Measurements from ENCODE around the gene SLC6A18.

The SLC6A18 gene

DNA sequence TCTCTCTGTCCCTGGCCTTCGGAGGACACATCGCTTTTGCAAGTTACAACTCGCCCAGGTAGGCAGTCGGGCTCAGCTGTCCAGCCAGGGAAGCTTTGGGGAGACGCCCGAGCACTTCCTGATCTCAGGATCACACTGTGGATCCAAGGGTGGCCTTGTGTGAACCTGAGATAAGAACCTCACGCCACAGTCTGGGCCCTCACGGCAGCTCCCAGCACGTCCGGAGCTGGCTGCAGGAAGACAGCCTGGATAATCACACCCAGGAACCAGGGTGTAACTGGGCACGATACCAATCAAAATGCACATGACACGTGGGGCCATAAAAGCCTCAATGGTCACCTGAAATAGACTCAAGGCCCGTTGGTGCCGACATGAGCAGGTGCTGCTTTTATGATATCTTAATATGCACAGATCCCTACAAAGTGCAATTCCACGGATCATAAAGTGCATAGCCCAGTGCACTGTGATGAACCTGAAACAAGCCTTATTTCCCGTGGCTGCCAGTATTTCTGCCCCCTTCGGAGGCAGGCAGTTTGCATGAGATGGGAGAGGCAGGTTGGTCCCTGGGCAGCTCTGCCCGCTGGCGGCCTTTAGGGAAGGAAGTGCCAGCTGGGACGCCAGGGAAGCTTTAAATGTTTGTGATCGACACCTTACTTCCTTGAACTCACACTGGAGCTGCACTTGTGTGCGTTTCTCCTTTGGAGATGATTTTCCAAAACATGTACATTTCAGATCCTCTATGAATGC lies 14.5 kb downstream of the SLC6A18 start:
- DNase-seq = no peak

DNA sequence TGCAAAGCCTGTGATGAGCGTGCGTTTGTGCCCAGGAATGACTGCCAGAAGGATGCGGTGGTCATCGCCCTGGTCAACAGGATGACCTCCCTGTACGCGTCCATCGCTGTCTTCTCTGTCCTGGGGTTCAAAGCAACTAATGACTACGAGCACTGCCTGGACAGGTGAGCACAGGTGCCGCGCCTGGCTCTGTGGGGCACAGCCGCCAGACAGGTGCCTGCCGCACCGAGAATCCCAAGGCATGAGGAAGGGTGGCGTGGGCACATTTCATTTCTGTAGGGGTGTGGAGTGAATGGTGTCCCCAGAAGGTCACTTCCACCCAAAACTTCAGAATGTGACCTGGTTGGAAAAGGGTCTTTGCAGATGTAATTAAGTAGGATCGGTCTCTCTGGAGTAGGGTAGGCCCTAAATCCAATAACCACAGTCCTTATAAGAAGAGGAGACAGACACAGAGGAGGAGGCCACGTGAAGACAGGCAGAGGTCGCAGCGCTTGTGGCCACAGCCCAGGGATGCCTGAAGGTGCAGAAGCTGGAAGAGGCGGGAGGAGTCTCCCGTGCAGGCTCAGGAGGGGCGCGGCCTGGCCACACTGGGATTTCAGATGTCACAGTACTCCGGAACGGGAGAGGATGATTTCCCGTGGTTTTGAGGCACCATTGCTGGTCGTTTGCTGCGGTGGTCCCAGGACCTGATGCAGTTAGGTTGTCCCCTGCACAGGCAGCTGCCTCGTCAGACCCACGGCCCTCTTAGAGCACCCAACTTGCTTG lies 15.5 kb downstream of the SLC6A18 start:
- no peak for DNase-seq

DNA sequence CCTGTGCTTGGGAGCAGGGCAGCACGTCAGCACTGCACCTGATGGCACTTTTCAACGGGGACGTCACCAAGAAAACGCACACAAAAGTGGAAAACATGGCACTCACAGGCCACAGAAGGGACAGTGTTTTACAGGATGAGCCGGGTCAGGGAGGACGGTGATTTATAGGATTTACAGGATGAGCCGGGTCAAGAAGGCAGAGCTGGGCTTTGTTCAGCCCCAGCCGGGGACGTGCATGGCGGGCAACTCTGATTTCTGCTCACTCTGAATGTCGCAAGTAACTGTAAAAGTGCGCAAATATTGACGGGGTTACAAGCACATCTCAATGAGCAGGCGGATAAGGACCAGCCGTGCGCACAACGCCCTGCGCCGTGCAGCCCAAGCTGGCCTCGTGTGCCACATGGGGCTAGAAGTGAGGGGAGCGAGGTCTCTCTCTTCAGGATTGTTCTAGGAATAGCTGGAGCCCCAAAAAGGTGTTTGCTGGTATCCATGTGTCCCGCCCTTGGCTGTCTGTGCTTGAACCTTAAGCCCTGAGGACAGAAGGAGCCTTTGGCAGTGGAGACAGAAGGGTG lies 16.4 kb downstream of the SLC6A18 start:
- no peak for DNase-seq

- no peak for DNase-seq
Measured at GRCh38 chr5:1242733-1243486, 17.7 kb downstream of the SLC6A18 start.

DNA sequence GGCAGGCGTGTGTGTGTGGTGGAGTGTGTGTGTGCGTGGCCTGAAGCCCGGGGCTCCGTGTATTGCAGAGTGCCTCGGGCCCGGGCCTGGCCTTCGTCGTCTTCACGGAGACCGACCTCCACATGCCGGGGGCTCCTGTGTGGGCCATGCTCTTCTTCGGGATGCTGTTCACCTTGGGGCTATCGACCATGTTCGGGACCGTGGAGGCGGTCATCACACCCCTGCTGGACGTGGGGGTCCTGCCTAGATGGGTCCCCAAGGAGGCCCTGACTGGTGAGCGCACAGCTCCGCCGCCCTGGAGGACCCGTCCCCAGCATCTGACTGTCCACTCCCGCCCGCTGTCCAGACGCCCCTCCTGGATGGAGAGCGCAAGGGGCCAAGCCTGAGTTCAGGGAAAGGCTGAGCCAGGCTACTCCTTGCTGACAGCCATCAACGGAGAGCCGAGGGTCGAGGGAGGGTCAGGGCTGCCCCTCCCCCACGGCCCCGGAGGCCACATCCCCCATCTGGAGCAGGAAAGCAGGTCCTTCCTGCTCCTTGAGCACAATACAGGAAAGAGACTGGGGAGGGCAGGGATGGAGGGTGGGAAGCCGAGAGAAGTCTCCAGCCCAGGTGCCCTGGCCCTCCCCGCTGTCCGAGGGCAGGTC lies 18.4 kb downstream of the SLC6A18 start:
- no peak for DNase-seq

DNA sequence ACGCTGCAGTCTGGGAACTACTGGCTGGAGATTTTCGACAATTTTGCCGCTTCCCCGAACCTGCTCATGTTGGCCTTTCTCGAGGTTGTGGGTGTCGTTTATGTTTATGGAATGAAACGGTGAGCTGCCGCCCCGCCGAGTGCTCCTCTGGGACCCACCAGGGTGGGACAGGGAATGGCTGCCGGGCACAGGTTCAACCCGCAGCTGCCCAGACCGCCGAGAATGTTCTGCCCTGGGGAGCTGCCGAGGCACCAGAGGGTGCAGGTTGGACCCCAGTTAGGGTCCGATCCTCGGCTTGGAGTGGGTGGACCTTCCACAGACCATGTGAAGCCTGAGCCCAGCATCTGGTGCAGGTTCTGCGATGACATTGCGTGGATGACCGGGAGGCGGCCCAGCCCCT lies 19.1 kb downstream of the SLC6A18 start:
- DNase-seq = no peak

DNA sequence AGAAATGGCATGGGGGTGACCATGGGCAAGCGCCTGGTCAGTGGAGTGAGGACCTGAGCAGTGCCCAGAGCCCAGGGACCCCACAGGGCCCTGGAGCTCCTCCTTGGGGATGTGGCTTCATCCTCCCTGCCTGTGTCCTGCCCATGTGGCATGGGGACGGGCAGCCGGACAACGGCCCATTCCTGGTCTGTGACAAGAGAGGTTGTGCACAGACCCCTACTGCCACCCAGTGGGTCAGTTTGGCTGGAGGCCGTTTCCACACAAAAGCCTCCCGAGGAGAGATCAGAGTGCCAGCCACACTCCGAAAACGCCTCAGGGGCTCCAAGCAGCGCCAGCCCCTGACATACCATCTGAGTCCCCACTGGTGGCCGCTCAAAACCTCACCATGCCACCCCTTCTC lies 19.8 kb downstream of the SLC6A18 start:
- no peak for DNase-seq

DNA sequence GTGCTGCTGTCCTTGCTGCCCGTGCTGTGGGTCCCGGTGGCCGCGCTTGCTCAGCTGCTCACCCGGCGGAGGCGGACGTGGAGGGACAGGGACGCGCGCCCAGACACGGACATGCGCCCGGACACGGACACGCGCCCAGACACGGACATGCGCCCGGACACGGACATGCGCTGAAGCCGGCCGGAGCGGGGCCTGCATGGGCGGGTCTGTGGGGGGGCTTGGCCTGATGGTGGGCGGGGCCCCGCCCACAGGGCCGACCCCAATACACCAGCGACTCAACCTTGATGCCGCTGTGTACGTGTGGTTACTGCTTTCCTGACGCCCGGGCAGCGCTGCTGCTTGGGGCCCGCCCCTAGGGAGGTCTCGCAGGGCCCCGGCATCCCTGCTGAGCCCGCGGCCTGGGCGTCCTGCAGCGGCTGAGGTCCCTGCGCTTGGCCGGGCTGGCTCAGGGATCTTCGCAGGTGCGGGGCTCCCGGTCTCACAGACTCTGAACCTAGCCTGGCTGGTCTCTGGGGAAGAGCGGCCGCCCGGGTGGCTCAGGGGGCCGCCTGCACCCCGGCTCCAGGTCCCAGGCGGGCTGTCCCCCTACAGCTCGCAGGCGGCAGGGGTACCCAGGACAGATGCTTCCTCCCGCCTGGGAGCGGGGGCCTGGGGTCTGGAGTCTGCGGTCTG lies 20.9 kb downstream of the SLC6A18 start:
- DNase-seq = no peak

- DNase-seq = peak; percentile 1
Measured at GRCh38 chr5:1246711-1247431, 21.7 kb downstream of the SLC6A18 start.

DNA sequence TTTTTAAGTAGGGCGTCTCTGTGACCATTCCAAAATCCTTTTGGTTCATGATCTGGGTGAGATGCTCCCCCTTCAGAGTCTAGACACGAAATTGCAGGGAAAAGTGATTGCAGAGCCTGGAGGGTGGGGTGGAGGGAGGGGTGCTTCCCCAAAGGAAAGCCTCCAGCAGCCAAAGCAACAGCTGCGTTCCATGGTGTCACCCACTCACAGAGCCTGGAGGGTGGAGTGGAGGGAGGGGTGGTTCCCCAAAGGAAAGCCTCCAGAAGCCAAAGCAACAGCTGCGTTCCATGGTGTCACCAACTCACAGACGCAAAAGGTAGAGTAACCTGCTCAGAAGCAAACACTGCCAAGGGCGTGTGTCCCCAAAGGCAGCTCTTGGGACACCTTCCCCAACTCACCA lies 22.6 kb downstream of the SLC6A18 start:
- no peak for DNase-seq

DNA sequence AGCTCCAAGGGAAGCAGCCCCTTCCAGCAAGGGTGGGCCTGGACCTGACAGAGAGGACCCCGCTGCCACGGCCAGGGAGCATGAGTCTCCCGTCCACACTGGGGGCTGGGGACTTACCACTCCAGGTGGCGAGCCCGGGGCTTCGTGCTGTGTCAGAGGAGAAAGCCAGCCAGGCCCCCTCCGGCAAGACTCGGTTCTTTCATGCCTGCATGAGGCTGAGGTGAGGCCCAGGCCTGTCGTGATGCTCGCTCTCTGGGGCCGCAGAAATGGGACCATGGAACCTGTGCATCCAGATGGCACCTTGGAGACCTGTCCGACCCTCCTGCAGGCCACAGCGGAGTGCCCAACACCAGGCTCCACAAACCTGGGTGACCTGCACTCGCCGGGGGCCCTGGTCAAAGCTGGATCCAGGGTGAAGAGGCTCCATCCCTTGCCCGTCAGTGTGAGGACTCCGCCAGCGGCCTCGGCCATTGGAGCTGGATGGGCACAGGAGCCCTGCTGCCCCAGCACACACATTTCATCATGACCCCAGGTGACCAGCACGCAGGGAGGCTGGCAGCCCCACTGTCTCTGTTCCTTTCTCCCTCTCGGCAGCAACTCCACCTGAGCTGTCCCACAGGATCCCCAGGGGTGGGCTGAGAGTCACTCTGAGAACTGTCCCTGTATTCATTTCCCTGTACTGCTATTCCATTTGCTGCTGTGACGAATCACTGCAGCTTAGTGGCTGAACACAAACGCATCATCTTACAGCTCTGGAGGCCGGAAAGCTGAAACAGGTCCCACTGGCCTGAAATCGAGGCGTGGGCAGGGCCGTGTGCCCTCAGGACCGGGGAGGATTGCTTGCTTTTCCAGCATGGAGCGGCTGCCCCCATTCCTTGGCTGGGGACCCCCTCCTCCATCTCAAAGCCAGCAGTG lies 24.4 kb downstream of the SLC6A18 start:
- no peak for DNase-seq

GRCh38 chr5:1251678-1252580 lies 26.7 kb downstream of the SLC6A18 start:
- no peak for DNase-seq

DNA sequence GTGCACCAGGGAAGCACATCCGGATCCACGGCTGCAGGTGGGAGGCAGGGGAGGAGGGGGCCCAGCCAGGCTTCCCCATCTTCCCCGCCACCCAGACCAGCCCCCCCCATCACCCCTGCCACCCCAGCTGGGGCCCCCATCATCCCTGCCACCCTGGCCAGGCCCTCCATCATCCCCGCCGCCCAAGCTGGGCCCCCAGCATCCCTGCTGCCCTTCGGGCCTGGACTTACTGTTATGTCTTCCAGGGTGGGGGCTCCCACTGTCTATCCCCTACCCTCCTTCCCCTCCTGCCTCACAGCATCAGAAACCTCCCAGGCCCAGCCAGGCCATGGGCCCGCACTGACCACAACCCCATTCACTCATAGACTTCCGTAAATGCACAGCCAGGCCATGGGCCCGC lies 27.5 kb downstream of the SLC6A18 start:
- no peak for DNase-seq

DNA sequence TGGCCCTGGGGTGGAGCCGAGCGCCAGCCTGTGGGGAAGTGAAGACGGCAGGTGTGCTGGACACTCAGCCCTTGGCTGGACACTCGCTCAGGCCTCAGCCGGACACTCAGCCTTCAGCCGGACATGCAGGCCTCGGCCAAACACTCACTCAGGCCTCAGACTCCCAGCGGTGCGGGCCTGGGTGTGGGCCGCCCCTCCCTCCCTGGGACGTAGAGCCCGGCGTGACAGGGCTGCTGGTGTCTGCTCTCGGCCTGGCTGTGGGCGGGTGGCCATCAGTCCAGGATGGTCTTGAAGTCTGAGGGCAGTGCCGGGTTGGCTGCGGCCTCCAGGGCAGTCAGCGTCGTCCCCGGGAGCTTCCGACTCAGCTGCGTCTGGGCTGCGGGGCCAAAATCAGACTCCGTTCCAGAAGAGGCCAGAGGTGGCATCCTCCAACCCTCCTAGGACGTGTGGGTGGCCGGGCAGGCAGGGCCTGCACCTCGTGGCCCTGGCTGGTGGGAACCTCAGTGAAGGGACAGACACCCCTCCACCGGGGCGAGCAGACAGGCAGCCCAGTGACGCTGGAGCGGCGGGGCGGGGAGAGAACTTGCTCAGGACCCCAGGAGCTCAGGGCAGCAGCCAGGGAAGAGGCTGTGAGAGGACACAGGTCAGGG lies 28.4 kb downstream of the SLC6A18 start:
- no peak for DNase-seq

- DNase-seq = no peak
Measured at GRCh38 chr5:1254196-1254595, 29.0 kb downstream of the SLC6A18 start.

- no peak for DNase-seq
Measured at GRCh38 chr5:1255081-1255561, 29.9 kb downstream of the SLC6A18 start.

DNA sequence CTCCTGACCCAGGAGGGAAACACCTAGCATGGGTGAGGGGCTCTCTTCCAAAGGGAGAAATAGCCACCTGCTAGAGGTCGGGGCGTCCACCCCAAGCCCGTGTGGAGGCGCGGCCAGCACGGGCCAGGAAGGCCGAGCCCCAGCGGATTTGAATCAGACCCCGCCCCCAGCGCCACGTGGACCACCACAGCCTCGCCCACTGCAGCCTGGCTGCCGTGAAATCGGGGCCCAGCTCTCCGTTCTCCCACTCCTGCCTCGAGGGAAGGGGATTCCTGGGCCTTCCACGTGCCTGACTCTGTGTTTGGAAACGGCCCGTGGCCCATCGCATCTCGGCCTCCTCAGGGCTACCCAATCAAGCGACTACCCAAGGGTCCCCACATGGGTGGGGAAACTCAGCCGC lies 31.6 kb downstream of the SLC6A18 start:
- no peak for DNase-seq

DNA sequence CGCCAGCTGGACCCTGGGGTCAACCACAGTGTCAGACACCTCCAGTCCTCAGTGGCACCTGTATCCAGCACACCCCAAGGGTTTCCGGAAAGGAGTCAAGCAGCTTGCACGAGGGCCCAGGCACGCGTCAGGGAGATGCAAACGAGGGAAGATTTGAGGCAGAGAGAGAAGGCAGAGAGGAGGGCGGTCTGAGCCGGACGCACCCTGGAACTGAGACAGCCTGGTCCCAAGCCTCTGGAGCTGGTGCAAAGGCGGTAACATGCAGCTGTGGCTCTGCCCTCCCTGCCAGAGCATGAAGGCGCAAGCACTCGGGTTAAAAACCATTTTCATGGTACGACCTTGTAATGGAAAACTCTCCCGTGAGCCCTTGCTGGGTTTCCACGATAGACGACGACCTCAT lies 32.2 kb downstream of the SLC6A18 start:
- no peak for DNase-seq

DNA sequence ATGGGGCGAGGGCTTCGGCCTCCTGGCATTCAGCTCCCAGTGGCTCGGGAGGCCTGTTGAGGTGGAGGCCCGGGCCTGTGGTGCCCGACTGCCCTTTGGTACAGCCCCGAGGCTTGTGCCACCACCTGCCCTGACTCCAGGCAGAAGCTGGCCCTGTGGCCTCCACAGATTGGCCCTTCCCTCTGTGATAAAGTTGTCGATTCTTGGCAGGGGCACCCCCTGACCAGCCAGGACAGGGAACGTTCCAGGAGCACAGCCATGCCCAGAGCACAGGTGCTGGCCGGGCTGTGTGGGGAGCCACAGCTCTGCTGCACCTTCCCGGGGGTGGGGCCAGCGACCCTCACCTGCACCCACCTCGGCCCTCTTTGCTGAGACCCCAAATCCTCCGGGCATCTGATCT lies 32.7 kb downstream of the SLC6A18 start:
- DNase-seq = no peak

All from KG1 (cell line).